Measurements from ENCODE around the gene KAT2B. TPM values are rescaled to one million over a fixed set of nuclear protein-coding genes. Genes with fewer than 3 reads are reported as not detected.
A peak's percentile ranks its signal among the peaks of the same experiment; 100 is the strongest.

KAT2B gene
- total RNA-seq, 1 experiment from 2014 or later: 0.61 TPM

GRCh38 chr3:20125897-20126296, 85.7 kb downstream of the KAT2B start:
- in situ Hi-C loops (cut with HindIII; ENCODE audit: low sequenced_read_pairs): no loop called here
- DNase-seq (ENCODE audit: low spot score): no peak

- no peak for DNase-seq (ENCODE audit: low spot score)
- in situ Hi-C loops (cut with HindIII; ENCODE audit: low sequenced_read_pairs): no loop called here
These were observed 88.1 kb downstream of the KAT2B start for GRCh38 chr3:20128358-20128757.

- DNase-seq (ENCODE audit: low spot score): no peak
- in situ Hi-C loops (cut with HindIII; ENCODE audit: low sequenced_read_pairs): no loop called here
These were observed 89.9 kb downstream of the KAT2B start for GRCh38 chr3:20130106-20130505.

GRCh38 chr3:20136231-20136630, 96.0 kb downstream of the KAT2B start:
- DNase-seq (ENCODE audit: low spot score): no peak
- in situ Hi-C loops (cut with HindIII; ENCODE audit: low sequenced_read_pairs): no loop called here

- in situ Hi-C loops (cut with HindIII; ENCODE audit: low sequenced_read_pairs): no loop called here
- DNase-seq (ENCODE audit: low spot score): no peak
These were observed 97.4 kb downstream of the KAT2B start for GRCh38 chr3:20137647-20138046.

GRCh38 chr3:20140881-20141280, 100.6 kb downstream of the KAT2B start:
- in situ Hi-C loops (cut with HindIII; ENCODE audit: low sequenced_read_pairs): no loop called here
- DNase-seq (ENCODE audit: low spot score): no peak

- in situ Hi-C loops (cut with HindIII; ENCODE audit: low sequenced_read_pairs): no loop called here
- DNase-seq (ENCODE audit: low spot score): no peak
These were observed 101.1 kb downstream of the KAT2B start for GRCh38 chr3:20141316-20141715.

GRCh38 chr3:20141851-20142250, 101.6 kb downstream of the KAT2B start:
- in situ Hi-C loops (cut with HindIII; ENCODE audit: low sequenced_read_pairs): no loop called here
- peak; percentile 97 for DNase-seq (ENCODE audit: low spot score)

GRCh38 chr3:20142517-20142916, 102.3 kb downstream of the KAT2B start:
- in situ Hi-C loops (cut with HindIII; ENCODE audit: low sequenced_read_pairs): no loop called here

GRCh38 chr3:20143519-20143918, 103.3 kb downstream of the KAT2B start:
- no peak for DNase-seq (ENCODE audit: low spot score)
- in situ Hi-C loops (cut with HindIII; ENCODE audit: low sequenced_read_pairs): no loop called here

More at GRCh38 chr3:20142517-20142916, 102.3 kb downstream of the KAT2B start:
- DNase-seq (ENCODE audit: low spot score): no peak

GRCh38 chr3:20145874-20146273, 105.6 kb downstream of the KAT2B start:
- no peak for DNase-seq (ENCODE audit: low spot score)
- in situ Hi-C loops (cut with HindIII; ENCODE audit: low sequenced_read_pairs): no loop called here

GRCh38 chr3:20146301-20146700, 106.1 kb downstream of the KAT2B start:
- in situ Hi-C loops (cut with HindIII; ENCODE audit: low sequenced_read_pairs): no loop called here
- DNase-seq (ENCODE audit: low spot score): no peak

GRCh38 chr3:20147361-20147760, 107.1 kb downstream of the KAT2B start:
- DNase-seq (ENCODE audit: low spot score): no peak
- in situ Hi-C loops (cut with HindIII; ENCODE audit: low sequenced_read_pairs): no loop called here

- in situ Hi-C loops (cut with HindIII; ENCODE audit: low sequenced_read_pairs): no loop called here
- DNase-seq (ENCODE audit: low spot score): no peak
These were observed 108.2 kb downstream of the KAT2B start for GRCh38 chr3:20148466-20148865.

- in situ Hi-C loops (cut with HindIII; ENCODE audit: low sequenced_read_pairs): no loop called here
- no peak for DNase-seq (ENCODE audit: low spot score)
These were observed 113.8 kb downstream of the KAT2B start for GRCh38 chr3:20154078-20154477.

GRCh38 chr3:20154928-20155327, 114.7 kb downstream of the KAT2B start:
- no peak for DNase-seq (ENCODE audit: low spot score)
- in situ Hi-C loops (cut with HindIII; ENCODE audit: low sequenced_read_pairs): no loop called here

GRCh38 chr3:20160230-20160629, 120.0 kb downstream of the KAT2B start:
- DNase-seq (ENCODE audit: low spot score): no peak
- in situ Hi-C loops (cut with HindIII; ENCODE audit: low sequenced_read_pairs): no loop called here

- DNase-seq (ENCODE audit: low spot score): no peak
- in situ Hi-C loops (cut with HindIII; ENCODE audit: low sequenced_read_pairs): no loop called here
These were observed 121.5 kb downstream of the KAT2B start for GRCh38 chr3:20161714-20162113.

- peak; percentile 56 for DNase-seq (ENCODE audit: low spot score)
- in situ Hi-C loops (cut with HindIII; ENCODE audit: low sequenced_read_pairs): no loop called here
These were observed 133.7 kb downstream of the KAT2B start for GRCh38 chr3:20173844-20174410.

- in situ Hi-C loops (cut with HindIII; ENCODE audit: low sequenced_read_pairs): no loop called here
- DNase-seq (ENCODE audit: low spot score): no peak
These were observed 141.0 kb downstream of the KAT2B start for GRCh38 chr3:20181276-20181675.

- in situ Hi-C loops (cut with HindIII; ENCODE audit: low sequenced_read_pairs): no loop called here
- no peak for DNase-seq (ENCODE audit: low spot score)
These were observed 142.0 kb downstream of the KAT2B start for GRCh38 chr3:20182206-20182605.

- in situ Hi-C loops (cut with HindIII; ENCODE audit: low sequenced_read_pairs): no loop called here
- peak; percentile 3 for DNase-seq (ENCODE audit: low spot score)
These were observed 145.1 kb downstream of the KAT2B start for GRCh38 chr3:20185331-20185678.

Measured in G401 (cell line).